Activated CD8-positive, alpha-beta memory T cell treated with anti-CD3 and anti-CD28 coated beads, Interleukin-2, amount 50 U/mL, for 48 hours (primary cell): ENCODE results near the gene SLC38A9.

Experiments used
- DNase-seq: peaks from one replicate; pipeline ENCODE4 v3.0.0-alpha.2; 2020

SLC38A9 gene

DNA sequence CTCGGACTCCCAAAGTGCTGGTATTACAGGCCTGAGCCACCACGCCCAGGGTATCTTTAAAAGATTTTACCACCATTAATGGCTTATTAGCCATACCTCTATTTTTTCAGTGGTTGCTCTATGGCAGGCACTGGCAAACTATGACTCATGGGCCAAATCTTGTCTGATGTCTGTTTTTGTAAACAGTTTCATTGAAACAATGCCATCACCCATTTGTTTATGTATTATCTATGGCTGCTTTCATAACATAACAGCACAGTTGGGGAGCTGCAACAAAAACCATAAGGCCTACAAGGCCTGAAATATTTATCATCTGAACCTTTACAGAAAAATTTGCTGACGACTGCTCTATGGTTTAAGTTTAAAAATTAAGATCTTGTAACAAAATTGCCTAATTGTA, 66.8 kb downstream of the SLC38A9 start:
- no peak for DNase-seq

DNA sequence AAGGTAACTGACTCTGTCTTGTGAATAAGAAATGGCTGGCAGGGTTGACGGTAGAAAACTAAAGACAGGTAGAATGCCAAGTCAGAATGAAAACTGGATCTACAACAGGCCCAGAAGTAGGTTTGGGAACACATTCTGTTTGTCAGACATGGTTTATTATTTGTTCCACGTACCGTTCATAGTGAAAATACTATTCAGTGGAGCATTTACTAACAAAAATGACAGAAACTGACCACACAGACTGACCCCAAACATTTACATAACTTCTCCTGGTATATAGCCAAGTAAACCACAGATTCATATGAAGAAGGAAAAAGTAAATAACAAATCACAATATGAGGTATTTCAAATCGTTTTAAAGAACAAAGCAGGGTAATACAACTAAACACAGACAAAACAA, 73.7 kb downstream of the SLC38A9 start:
- no peak for DNase-seq

DNA sequence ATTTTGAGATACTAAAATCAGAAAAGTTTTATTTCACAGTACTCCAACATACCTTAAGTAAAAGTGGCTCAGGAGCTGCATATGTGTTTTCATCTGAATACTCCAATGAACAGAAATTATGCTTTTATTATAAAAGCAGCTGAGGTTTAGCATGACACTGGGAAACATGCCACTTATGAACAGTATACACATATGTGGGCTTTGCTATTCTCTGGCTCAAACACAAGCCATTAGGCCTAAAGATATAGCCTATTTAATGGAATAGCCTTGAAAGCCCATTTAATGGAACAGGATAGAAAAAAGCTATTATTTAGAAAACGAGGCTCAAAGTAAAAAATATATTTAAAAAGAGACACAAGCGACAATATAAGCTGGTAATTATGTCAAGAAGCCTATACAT, 74.1 kb downstream of the SLC38A9 start:
- DNase-seq = no peak

DNA sequence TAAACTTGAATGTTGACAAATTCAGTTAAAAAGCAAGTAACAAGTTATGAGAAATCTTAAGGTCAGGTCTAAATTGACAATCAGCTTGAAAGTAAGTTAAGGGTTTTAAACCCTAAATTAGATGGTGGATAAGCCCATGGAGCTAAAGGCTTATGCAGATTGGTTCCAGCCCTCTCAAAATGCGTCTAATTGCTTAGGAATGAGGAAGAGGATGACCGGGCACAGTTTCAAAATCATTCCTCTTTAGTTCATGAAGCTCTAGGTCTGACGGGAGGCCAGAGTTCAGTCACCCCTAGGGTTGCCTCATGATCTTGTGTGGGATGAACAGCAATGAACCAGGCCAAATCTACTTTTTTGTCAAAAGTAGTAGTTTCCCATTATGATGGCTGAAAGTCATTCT, 75.4 kb downstream of the SLC38A9 start:
- DNase-seq = no peak

DNA sequence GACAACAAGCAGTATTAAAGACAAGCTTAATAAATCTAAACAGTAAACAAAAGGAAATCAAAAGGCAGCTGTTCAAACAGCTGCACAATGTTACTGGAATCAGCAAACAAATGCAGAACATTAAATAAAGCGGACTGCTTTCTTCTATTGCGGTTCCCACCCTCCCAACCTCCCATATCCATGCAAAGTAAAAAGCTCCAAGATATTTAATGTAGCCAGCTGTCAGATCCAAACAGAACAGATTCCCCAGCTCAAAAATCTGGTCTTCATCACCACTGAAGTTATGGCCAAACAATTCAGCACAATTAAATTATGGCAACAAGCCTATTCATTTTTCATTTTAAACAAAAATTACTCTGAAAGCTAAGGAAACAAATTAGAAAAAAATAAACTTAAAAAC, 75.9 kb downstream of the SLC38A9 start:
- no peak for DNase-seq

DNA sequence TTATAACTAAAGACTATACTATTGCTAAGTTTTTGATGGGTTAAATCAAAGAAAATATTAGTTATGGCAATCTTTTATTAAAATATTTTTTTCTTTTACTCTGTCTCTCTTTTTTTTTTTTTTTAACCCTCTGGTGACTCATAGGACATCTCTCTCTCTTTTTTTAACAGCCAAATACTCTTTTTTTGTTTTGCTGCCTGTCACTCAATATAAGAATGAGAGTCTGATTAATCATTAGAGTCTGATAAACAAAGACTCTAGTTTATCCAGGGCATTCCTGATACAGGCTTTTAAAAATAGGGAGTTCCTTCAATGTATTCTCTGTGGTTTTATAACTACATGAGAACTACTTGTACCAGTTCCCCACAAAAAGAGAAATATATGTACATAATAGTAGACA, 77.3 kb downstream of the SLC38A9 start:
- no peak for DNase-seq

DNA sequence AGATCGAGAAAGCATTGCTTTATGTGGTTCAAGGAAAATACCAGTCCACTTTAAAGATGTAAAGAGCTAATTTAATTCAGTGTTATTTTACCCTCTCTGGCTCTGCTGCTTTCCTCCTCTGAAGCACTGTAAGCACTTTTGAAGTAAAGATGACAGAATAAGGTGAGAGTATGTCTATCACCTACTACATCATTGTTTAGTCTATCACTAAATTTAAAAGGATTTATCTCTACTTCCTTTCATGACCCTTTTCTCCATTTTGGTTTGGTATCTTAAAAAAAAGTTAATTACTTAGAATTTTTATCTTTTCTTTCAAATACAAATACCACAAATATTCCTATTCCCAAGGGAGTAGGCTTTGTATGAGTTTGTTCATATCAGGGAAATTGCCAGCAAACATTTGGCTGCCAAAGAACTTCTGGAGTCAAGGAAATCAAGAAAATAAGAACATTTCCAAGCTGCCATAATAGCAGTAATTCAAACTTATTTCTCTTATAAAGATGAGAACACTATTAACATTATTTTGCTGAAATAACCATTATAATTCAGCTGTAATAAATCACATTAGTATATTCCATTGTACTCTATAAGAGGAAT, 77.8 kb downstream of the SLC38A9 start:
- DNase-seq = no peak

DNA sequence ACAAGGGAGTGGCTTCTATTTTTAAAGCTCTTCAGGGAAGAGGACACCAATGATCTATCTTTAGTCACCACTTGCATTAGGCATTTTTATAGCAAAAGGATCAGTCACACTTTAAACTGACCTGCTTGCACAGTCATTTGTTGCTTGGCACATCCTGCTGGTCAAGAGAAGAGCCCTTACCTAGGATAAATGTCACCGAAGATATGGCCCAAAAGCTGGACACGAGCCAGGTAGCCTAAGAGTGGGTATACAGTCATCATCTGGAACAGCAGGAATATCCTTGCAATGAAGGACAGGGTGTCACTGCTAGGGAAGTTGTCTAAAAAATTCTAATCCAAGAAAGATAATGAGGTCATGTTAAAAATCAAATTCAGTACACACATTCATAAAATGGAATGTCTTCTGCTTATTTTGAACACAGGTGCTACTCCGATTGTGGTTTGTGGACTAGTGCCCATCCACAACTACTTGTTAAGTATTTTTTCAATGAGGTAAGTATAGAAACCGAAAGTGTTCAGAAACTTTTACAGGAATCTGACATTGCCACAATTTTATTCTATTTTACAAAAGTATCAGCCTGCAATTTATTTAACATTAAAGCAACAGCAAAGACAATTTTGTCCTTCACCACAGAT, 78.4 kb downstream of the SLC38A9 start:
- DNase-seq = no peak

DNA sequence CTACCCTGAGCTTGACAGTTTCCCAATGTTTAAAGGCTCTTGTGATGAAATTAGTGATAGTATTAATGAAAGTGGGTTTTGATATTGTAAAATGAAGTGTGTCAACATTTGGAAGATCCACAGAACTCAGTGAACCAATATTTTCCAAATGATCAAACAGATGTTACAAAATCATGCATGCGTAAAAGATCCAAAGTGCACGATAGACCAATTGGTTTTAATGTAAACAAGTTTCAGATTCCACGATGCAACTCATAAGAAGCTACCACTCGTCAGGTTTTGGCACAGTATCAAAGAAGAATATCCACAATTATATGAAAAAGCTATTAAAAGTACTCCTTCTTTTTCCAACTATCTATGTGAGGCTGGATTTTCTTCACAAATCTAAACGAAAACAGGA, 82.3 kb downstream of the SLC38A9 start:
- no peak for DNase-seq

DNA sequence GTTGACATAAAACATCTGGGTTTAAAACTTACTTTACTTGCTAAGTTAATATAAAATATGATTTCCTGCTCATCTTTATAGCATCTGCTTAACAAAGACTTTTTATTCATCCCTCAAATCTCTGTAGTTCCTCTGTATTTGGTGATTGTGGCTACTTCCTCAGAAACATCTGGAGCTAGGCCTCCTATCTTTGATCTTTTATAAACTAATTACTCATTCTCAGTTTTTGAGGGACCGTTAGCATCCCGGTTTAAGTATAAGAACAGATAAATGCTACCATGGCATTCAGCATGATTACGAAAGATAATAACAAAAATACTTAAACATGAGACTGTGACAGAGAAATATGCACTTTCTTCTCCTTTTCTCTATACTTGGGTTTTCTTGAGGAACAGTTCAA, 85.3 kb downstream of the SLC38A9 start:
- DNase-seq = no peak

DNA sequence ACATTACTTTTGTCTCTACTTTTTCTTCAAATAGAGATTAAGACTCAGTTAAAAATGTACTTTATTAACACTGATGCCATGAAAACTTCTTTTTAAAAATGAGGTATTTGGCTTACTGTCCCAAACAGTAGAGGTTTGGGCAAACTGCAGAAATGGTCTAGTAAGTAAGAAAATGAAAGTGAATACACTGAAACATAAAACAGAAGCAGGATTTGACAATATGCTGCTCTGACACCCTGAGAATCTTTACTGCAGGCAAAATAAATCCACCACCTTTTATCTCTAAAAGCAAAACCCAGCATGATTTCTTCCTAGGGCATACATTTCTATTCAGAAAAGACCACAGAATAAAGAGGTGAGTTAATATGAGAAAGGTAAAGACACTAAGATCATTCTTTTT, 86.2 kb downstream of the SLC38A9 start:
- no peak for DNase-seq

DNA sequence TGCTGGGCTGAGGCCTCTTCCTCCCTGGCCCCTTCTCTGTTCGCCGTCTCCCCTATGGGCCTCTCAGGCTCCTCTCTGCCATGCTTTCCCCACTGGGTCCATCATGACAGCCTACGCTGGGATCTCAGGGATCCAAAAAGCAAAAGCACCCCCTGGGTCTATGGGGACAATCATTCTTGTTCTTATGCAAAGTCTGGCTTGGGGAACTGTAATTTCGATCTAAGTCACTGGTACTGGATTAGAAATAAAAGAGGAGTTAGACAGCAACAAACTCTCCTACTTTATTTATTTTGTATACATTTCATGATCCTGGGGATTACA, 86.6 kb downstream of the SLC38A9 start:
- DNase-seq = no peak

DNA sequence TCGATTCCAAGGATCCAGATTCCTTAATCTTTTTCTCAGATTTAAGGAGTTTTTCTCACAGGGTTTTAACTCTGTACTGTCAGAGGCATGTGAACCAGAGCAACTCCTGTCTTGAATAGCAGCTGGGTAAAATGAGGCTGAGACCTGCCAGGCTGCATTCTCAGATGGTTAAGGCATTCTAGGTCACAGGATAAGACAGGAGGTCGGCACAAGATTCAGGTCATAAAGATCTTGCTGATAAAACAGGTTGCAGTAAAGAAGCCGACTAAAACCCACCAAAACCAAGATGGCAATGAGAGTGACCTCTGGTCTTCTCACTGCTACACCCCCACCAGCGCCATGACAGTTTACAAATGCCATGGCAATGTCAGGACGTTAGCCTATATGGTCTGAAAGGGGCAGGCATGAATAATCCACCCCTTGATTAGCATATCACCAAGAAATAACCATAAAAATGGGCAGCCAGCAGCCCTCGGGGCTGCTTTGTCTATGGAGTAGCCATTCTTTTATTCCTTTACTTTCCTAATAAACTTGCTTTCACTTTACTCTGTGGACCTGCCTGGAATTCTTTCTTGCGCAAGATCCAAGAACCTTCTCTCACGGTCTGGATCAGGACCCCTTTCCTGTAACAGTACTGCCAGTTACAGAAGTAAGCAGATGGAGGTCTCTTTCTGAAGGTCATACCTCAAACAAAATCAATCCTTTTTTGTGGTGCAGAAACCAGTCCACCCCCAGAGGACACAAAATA, 87.1 kb downstream of the SLC38A9 start:
- no peak for DNase-seq

DNA sequence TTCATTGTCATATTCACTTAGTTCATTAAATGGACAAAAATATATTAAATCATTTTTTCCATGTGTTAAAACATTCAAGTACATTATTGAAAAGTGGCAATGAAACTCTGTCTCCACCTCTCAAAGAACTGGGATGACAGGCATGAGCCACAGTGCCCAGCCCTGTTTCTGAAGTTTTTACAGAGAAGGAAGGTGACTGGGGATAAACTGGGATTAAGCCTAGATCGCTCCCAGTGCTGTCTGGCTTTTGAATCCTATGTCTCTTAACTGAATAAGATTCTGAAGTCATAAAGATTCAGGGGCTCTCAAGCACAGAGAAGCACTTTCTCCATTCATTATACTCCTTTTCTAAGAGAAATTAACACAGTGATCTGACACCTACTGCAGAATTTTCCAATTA, 88.3 kb downstream of the SLC38A9 start:
- no peak for DNase-seq

DNA sequence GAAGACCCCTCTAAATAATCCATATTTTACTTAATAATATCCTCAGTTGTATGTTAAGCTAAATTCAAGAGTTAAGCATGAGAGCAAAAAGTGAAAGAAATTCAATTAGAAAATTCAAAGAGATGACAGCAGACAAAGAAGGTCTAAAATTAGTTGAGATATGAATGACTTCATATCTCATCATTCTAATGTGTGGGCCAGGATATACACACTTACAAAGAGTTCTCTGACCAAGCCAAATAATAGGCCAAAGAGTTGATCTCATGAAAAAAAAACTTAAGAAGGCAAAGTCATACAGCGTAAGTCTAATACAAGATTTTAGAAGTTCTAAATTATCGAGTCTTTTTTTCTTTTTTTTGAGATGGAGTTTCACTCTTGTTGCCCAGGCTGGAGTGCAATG, 89.7 kb downstream of the SLC38A9 start:
- no peak for DNase-seq

DNA sequence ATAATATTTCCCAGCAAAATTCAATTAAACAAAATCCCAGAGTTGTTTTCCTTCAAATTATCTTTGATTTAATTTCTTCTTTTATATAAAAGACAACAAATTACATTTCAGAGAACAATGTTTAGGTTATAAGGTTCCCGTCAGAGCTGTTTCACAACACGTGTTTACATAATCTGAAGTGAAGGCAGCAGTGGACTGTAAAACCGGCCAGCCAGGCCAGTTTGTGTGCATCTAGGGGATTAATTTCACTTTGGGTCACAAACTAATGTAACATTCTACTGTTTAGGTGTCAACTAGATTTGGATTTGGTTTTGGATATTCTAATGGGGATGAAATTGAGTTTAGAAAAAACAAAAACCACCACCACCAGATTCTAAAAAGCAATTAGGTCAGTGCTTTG, 90.9 kb downstream of the SLC38A9 start:
- no peak for DNase-seq

DNA sequence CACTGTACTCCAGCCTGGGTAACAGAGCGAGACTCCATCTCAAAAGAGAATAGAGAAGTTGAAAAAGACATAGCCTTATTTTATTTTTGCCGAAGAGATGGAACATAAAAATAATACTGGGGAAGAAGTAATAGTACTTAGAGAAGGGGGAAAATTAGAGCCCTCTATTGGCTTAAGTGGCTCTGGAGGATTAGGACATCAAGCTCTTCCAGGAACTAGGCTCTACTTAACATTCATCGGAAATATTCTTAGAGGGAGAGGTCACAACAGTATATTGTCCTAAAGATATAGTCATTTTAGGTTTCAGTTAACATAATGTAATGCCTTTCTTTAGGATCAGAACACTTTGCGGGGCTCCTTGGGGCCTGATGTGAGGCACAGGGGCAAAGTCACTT, 91.4 kb downstream of the SLC38A9 start:
- no peak for DNase-seq

DNA sequence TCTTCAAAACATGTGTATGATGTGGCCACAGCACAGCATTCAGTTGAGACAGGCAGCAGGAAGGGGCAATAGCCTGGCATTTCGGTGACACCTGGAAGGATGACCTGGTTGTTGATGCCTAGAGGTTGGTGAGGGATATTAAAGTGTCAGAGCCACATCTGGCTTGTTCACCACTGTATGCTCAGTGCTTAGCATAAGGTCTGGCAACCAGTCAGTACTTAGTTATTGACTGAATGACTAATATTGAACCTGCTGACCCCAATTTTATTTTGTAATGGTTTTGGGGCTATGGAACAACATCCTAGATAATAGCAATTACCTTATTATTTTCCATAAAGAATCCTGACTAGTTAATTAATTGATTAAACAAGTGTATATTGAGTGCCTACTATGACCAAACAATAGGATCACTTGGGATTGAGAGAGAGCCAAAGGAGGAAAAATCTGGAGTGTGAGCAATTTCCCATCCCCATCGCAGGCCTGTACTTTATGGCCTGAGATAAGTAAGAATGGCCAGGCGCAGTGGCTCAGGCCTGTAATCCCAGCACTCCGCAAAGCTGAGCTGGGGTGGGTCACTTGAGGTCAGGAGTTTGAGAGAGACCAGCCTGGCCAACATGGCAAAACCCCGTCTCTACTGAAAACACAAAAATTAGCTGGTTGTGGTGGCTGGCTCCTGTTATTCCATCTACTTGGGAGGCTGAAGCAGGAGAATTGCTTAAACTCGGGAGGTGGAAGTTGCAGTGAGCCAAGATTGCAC, 91.9 kb downstream of the SLC38A9 start:
- DNase-seq = no peak

DNA sequence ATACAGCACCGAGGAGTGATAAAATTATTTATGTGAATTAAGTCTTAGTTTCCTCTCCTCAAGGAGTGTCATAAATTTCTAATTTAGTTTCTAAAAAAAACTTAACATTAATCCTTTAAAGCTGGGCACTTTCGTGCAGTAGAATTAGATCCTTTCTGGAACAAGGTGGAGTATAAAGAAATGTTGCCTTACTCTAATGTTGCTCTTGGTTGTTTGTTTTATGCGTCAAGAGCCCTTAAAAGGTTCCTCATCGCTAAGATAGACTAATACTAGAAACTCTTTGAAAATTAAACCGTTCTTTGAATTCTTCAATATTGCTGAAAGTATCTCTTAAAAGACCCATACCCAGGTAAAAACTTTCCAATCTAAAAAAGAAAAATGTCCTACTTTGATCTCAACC, 93.8 kb downstream of the SLC38A9 start:
- DNase-seq = no peak

DNA sequence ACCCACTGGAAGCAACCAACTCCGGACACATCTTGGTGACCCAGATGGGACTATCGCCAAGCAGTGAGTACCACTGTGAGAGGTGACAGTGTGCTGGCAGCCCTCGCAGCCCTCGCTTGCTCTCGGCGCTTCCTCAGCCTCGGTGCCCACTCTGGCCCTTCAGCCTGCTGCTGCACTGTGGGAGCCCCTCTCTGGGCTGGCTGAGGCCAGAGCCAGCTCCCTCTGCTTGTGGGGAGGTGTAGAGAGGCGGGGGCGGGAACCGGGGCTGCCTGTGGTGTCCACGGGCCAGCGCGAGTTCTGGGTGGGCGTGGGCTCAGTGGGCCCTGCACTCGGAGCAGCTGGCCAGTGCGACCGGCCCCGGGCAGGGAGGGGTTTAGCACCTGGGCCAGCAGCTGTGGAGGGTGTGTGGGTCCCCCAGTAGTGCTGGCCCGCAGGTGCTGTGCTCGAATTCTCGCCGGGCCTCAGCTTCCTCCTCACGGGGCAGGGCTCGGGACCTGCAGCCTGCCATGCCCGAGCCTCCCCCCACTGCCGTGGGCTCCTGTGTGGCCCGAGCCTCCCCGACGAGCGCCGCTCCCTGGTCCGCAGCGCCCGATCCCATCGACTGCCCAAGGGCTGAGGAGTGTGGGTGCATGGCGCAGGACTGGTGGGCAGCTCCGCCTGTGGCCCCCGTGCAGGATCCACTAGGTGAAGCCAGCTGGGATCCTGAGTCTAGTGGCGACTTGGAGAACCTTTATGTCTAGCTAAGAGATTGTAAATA, 98.8 kb downstream of the SLC38A9 start:
- no peak for DNase-seq

DNA sequence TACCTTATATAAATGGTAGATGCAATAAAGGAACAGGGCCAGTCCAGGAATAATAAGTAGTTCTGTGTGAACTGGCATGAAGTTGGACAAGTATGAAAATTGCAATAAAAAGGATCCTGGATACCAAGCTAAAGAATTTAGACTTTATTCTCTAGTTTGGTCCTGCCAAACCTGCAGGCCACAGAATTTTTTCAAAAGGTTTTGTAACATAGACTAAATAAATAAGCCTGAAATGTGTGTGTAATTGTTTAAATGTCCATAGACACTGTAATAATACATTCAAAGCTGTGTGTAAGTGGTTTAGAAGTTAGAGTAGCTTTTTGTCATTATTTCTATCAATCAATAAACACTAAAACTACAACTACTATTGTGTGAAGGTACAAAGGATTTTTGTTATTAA, 101.6 kb downstream of the SLC38A9 start:
- DNase-seq = no peak

DNA sequence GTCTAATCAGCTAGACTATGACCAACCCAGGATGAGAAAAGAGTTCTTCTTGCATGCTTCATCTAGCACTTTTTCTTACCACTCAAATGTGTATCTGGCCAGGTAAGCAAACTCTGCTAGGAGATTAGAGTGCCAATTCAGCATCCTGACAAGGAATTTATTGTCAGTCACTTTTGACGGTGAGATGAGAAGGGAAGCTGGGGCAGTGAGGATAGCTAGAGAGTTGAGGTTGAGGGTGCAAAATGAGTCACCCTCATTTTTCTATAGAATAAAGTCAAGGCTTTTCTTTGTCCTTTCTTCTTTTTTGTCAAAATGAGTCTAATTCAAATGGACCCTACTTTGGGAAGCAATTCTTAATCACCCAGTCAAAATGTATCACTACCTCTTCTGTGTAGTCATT, 102.7 kb downstream of the SLC38A9 start:
- no peak for DNase-seq
